Measurements from ENCODE around the gene TUB.

Gene TUB

GRCh38 chr11:8067929-8068575 is 13.0 kb upstream of the TUB start:
- in situ Hi-C loops (cut with MboI; ENCODE audit: low sequenced_read_pairs) = no loop called here

GRCh38 chr11:8068605-8069221 is 12.3 kb upstream of the TUB start:
- in situ Hi-C loops (cut with MboI; ENCODE audit: low sequenced_read_pairs) = no loop called here

- in situ Hi-C loops (cut with MboI; ENCODE audit: low sequenced_read_pairs) = no loop called here
These were observed 11.2 kb upstream of the TUB start for GRCh38 chr11:8069771-8070170.

GRCh38 chr11:8070417-8071115 is 10.4 kb upstream of the TUB start:
- in situ Hi-C loops (cut with MboI; ENCODE audit: low sequenced_read_pairs) = no loop called here

- in situ Hi-C loops (cut with MboI; ENCODE audit: low sequenced_read_pairs) = no loop called here
These were observed 9.1 kb upstream of the TUB start for GRCh38 chr11:8071616-8072581.

GRCh38 chr11:8075119-8075726 is 5.8 kb upstream of the TUB start:
- in situ Hi-C loops (cut with MboI; ENCODE audit: low sequenced_read_pairs) = no loop called here

GRCh38 chr11:8079111-8079675 is 1.8 kb upstream of the TUB start:
- in situ Hi-C loops (cut with MboI; ENCODE audit: low sequenced_read_pairs) = no loop called here

GRCh38 chr11:8080069-8080670 is 841 bp upstream of the TUB start:
- in situ Hi-C loops (cut with MboI; ENCODE audit: low sequenced_read_pairs) = no loop called here

- in situ Hi-C loops (cut with MboI; ENCODE audit: low sequenced_read_pairs) = no loop called here
These were observed 710 bp downstream of the TUB start for GRCh38 chr11:8081591-8082250.

- in situ Hi-C loops (cut with MboI; ENCODE audit: low sequenced_read_pairs) = no loop called here
These were observed 1.5 kb downstream of the TUB start for GRCh38 chr11:8082391-8083087.

GRCh38 chr11:8083088-8083395 is 2.0 kb downstream of the TUB start:
- in situ Hi-C loops (cut with MboI; ENCODE audit: low sequenced_read_pairs) = no loop called here

- in situ Hi-C loops (cut with MboI; ENCODE audit: low sequenced_read_pairs) = no loop called here
These were observed 2.9 kb downstream of the TUB start for GRCh38 chr11:8083871-8084281.

- in situ Hi-C loops (cut with MboI; ENCODE audit: low sequenced_read_pairs) = no loop called here
These were observed 3.3 kb downstream of the TUB start for GRCh38 chr11:8084352-8084751.

GRCh38 chr11:8085011-8085645 is 4.1 kb downstream of the TUB start:
- in situ Hi-C loops (cut with MboI; ENCODE audit: low sequenced_read_pairs) = no loop called here

GRCh38 chr11:8086001-8086479 is 5.0 kb downstream of the TUB start:
- in situ Hi-C loops (cut with MboI; ENCODE audit: low sequenced_read_pairs) = no loop called here

- in situ Hi-C loops (cut with MboI; ENCODE audit: low sequenced_read_pairs) = no loop called here
These were observed 5.6 kb downstream of the TUB start for GRCh38 chr11:8086571-8086970.

- in situ Hi-C loops (cut with MboI; ENCODE audit: low sequenced_read_pairs) = no loop called here
These were observed 6.2 kb downstream of the TUB start for GRCh38 chr11:8087185-8087584.

- in situ Hi-C loops (cut with MboI; ENCODE audit: low sequenced_read_pairs) = no loop called here
These were observed 6.7 kb downstream of the TUB start for GRCh38 chr11:8087756-8088155.
